VCaP (cell line): Measurements from ENCODE around the gene FRS2.

Source experiments
- H3K27ac ChIP-seq: fragments of 450-650 bp; 2 replicates; pipeline ENCODE4 v1.5.1; 2017
- TF ChIP-seq, protein P1 (sequence below): fragments of 450-650 bp; conservative IDR thresholded peaks from 2 replicates; pipeline ENCODE4 v1.5.1; 2017; ENCODE audit warnings: mild to moderate bottlenecking, moderate library complexity

FRS2 gene, protein sequence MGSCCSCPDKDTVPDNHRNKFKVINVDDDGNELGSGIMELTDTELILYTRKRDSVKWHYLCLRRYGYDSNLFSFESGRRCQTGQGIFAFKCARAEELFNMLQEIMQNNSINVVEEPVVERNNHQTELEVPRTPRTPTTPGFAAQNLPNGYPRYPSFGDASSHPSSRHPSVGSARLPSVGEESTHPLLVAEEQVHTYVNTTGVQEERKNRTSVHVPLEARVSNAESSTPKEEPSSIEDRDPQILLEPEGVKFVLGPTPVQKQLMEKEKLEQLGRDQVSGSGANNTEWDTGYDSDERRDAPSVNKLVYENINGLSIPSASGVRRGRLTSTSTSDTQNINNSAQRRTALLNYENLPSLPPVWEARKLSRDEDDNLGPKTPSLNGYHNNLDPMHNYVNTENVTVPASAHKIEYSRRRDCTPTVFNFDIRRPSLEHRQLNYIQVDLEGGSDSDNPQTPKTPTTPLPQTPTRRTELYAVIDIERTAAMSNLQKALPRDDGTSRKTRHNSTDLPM

DNA sequence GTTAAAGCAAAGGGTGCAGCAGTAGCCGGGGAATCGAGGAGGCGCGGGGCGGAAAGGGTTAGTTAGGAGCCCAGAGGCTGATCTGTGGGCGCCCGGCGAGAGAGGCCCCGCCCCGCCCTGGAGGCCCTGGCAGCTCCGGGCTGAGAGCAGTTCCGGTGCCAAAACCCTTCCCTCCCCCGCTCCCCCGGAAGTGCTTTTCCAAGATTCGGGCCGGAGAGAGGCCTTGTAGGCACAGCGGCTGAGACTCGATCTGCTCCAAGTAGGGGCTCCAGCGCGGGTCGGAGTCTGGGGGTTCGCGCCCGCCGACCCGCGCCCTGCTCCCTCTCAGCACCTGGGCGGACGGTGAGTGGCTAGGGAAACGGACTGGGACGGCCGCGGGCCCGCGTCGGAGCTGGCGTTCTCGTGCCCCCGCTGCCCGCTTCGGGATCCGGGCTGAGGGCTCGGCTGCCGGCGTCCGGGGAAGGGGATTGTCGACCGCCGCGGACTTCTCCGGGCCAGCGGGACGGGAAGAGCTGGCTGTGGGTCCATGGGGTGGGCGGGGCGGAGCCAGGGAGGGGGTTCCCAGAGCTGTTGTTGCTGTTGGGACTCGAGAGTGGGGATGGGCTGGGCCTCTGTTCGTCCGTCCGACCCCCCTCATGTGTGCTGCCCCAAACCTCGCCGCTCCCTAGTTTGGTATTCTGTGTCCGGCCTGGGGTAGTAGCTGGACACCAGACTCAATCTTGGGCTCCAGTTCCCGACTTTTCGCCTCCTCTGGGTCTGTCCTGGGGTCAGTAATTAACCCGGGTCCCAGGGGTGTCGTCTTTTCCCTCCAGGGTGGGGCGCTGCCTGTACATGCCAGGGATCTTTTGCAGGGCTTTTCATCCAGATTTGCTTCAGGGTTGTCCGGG is at the start of gene FRS2:
Gene FRS2 (plus strand): TSS at position 200 of the 887 bp plus-strand sequence. CDS start 98,643 bp downstream, outside the sequence.
- TF ChIP-seq, protein P1, sequence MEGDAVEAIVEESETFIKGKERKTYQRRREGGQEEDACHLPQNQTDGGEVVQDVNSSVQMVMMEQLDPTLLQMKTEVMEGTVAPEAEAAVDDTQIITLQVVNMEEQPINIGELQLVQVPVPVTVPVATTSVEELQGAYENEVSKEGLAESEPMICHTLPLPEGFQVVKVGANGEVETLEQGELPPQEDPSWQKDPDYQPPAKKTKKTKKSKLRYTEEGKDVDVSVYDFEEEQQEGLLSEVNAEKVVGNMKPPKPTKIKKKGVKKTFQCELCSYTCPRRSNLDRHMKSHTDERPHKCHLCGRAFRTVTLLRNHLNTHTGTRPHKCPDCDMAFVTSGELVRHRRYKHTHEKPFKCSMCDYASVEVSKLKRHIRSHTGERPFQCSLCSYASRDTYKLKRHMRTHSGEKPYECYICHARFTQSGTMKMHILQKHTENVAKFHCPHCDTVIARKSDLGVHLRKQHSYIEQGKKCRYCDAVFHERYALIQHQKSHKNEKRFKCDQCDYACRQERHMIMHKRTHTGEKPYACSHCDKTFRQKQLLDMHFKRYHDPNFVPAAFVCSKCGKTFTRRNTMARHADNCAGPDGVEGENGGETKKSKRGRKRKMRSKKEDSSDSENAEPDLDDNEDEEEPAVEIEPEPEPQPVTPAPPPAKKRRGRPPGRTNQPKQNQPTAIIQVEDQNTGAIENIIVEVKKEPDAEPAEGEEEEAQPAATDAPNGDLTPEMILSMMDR: peak; percentile 67

DNA sequence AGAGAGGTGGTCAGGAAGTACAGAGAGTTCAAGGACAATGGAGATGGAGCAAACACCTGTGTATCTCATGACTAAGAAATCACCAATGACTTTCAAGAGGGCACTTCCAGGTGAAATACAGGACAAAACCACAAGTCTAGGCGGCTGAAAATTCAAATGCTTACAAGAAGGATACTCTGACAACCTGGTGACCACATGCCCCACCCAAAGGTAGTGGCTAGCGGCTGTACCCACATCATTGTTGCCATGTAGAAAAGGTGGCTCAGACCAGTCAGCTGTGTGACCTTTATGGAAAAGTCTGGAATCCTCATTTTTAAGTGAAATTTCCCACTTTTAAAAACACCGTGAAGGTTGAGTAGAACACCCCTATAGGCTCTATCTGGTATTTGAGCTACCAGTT is 48.6 kb upstream of the FRS2 start:
- H3K27ac ChIP-seq: no peak overlapping the region
- TF ChIP-seq, protein P1: no peak

More for the DNA sequence above, at the start of gene FRS2:
- peak within 1 kb of the TSS; percentile 89 for H3K27ac ChIP-seq

DNA sequence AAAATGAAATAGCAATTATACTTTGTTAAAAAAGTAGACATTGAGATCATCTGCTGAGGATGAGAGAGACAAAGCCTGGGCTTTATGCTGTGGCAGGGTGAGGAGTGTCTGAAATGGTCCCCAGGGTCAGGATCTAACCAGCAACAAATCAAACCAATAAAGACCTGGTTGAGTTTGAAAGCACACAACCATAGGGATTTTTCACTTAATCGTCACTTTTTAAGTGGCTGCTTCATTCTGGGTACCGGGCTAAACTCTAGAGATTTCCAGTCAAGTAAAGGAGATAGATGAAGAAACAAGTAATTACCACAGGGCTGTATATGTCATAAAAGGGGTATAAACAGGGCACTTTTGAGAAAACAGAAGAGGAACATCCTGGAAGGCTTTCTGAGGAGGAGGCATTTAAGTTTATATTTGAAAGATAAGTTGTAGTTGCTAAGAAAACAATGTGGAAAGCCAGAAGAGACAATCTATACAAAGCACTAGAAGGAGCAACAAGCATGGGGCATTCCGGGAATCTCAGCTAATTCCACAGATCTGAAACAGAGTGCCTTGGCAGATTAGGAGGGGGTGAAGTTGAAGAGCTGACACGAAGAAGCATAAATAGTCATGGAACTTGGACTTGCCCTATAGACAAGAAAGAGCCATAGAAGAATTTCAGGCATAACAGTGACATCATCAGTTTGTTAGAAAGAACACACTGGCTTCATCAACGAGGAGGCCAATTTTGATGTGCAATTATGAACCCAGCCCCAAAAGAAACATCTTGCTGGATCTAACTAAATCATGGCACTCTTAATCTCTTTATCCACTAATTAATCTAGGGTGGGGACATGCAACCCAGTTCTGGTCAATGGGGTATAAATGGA is 46.9 kb upstream of the FRS2 start:
- TF ChIP-seq, protein P1: no peak

DNA sequence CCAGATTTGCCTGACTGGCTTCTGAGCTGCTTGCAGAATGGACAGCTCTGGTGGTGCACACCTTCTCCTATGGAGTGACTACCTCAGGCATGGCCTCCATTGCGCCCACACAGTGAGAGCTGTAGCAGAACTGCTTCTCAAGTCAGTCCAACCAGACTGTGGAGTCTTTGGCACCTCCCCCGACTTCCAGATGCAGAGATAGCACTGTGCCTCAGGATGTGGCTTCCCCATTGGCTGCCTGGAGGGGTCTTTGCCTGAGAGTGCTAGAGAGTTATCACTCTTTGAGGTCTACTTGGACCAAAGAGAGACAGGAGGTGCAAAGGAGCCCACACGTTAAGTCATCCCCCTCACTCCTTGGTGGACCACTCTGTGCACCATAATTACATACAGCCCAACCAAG is 44.8 kb upstream of the FRS2 start:
- TF ChIP-seq, protein P1: no peak
- no peak overlapping the region for H3K27ac ChIP-seq

More for the DNA sequence above, 46.9 kb upstream of the FRS2 start:
- no peak overlapping the region for H3K27ac ChIP-seq

DNA sequence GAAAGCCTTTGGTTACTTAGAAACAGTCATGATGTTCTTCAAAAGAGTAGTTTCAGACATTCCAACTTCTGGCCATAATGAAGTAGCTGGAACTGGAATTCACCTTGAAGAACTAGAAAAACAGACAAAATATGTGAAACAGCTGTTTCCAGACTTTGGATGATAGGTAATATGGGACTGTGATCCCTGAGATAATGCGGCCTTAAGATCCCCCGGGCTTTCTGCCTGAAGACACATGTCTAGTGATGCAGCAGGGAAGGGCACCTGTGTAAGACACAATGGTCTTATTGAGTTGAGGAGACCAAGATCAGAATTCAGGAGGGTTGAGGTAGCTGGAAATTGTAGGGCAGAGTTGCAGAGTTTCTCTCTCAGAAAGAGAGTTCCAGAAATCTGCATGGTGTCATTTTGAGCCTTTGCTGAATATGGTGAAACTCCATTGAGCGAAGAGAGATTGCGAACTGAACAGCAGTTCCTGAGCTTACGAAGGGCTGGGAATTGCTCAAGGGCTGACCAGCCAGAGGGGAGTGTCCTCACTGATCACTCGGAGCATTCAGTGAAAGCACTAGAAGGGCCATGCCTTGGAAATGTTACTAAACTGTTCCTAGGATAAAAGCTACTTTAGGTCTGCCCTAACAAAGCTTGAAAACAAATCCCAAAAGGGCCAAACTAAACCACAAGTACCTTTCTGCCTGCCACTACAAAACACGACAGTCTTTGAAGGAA is 41.7 kb upstream of the FRS2 start:
- no peak overlapping the region for H3K27ac ChIP-seq
- TF ChIP-seq, protein P1: no peak

DNA sequence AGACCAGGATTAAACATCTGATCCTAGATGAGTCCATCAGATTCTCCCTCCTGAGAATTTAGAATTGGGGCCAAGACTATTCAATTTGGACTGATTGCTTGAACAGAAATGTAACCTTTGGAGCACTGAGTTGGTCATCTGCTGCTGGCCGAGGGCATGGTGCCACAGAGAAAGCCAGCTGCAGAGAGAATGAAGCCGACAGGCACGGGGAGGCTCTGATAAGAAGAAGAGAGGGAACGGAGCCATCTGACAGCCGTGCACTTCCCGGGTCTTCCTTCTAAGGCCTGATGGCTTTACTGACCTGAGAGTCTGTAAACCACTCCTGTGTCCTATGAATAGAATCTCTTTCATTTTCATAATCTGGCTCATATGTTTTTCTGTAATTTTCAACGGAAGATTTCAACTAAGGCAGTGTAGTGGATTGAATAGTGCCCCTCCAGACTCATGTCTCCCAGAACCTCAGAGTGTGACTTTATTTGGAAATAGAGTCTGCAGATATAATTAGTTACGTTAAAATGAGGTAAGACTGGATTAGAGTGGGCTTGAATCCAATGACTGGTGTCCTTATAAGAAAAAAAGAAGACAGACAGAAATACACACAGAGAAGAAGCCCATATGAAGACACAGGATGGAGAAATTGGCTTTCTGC is 39.1 kb upstream of the FRS2 start:
- H3K27ac ChIP-seq: no peak overlapping the region
- TF ChIP-seq, protein P1: no peak
